Activated B cell treated with CpG ODN at 0.5 μM for 24 hours (primary cell): ENCODE results near the gene FARS2. TPM values are rescaled to one million over a fixed set of nuclear protein-coding genes. Genes with fewer than 3 reads are reported as not detected.

ENCODE experiments used
- ATAC-seq: fragments of 200-7000 bp; cut with Tn5 transposase; one replicate; pipeline ENCODE4 v1.10.0; 2021; ENCODE audit warnings: low read depth, mild to moderate bottlenecking, moderate library complexity
- CTCF ChIA-PET: fragments of 350-600 bp; sonication (Branson Sonifier 250); formaldehyde crosslinking; loops from one replicate; lab custom pipeline; 2021; ENCODE audit warnings: antibody characterized with exemption; lab: Charles Lee
- POLR2A ChIA-PET: fragments of 350-600 bp; sonication (Branson Sonifier 250); formaldehyde crosslinking; loops from one replicate; lab custom pipeline; 2021; ENCODE audit warnings: antibody characterized with exemption; lab: Charles Lee
- DNase-seq: peaks from one replicate; pipeline ENCODE4 v3.0.0; 2022
- H3K27ac Mint-ChIP-seq: one replicate; pipeline ENCODE4 v1.8.0; 2020; ENCODE audit warnings: mixed read lengths
- H3K27me3 Mint-ChIP-seq: one replicate; pipeline ENCODE4 v1.8.0; 2021; ENCODE audit warnings: mixed read lengths
- H3K36me3 Mint-ChIP-seq: one replicate; pipeline ENCODE4 v1.8.0; 2021; ENCODE audit warnings: low read depth, mixed read lengths
- H3K4me1 Mint-ChIP-seq: one replicate; pipeline ENCODE4 v1.8.0; 2021; ENCODE audit warnings: mixed read lengths
- H3K4me3 Mint-ChIP-seq: one replicate; pipeline ENCODE4 v1.8.0; 2020; ENCODE audit warnings: mild to moderate bottlenecking, mixed read lengths
- H3K9me3 Mint-ChIP-seq: one replicate; pipeline ENCODE4 v1.8.0; 2020; ENCODE audit warnings: mixed read lengths
- intact Hi-C: fragments of 100-400 bp; cut with micrococcal nuclease; formaldehyde crosslinking; loops from one replicate; pipeline ENCODE4 v1.15.1; 2024
- total RNA-seq: library from RNA; stranded (reverse); gene quantifications from 2 replicates; pipeline ENCODE4 v1.2.3, GENCODE V29; 2022
- TF ChIP-seq, protein P1 (sequence below): fragments of 200-600 bp; IDR thresholded peaks from one replicate; pipeline ENCODE4 v1.8.0; 2022; ENCODE audit warnings: antibody characterized with exemption, mild to moderate bottlenecking

FARS2 gene
- total RNA-seq, 1 donor from 2014 or later, result 32.7 TPM

DNA sequence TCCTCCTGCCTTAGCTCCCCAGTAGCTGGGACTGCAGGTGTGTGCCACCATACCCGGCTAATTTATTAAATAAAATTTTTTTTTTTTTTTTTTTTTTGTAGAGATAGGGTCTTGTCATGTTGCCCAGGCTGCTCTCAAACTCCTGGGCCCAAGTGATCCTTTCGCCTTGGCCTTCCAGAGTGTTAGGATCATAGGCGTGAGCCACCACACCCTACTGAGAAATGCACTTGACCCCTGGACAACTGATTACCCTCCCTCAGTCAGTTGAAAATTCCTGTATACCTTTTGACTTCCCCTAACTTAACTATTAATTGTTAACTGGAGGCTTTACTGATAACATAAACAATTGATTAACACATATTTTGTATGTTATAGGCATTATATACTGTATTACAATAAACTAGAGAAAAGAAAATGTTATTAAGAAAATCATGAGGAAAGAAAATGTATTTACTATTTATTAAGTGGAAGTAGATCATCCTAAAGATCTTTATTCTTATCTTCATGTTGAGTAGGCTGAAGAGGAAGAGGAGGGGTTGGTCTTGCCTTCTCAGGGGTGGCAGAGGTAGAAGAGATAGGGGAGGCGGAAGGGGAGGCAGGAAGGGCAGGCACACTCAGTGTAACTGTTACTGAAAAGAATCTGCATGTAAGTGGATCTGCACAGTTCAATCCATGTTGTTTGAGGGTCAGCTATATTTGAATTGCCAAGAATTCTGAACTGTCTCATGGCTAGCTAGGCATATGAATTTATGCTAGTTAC lies 104.3 kb downstream of the FARS2 start:
- H3K4me1 Mint-ChIP-seq, result no peaks in the 10 kb centered on the region
- DNase-seq (no peak), ATAC-seq (no peak)
- H3K4me3 Mint-ChIP-seq, result no peak overlapping the region
- H3K36me3 Mint-ChIP-seq, result peaks cover 23% of the 10 kb centered on the region
- no peaks in the 10 kb centered on the region for H3K27me3 Mint-ChIP-seq
- CTCF ChIA-PET, result no interaction called here
- intact Hi-C loops, result no loop called here
- no peaks in the 10 kb centered on the region for H3K9me3 Mint-ChIP-seq
- POLR2A ChIA-PET, result no interaction called here
- TF ChIP-seq, protein P1, sequence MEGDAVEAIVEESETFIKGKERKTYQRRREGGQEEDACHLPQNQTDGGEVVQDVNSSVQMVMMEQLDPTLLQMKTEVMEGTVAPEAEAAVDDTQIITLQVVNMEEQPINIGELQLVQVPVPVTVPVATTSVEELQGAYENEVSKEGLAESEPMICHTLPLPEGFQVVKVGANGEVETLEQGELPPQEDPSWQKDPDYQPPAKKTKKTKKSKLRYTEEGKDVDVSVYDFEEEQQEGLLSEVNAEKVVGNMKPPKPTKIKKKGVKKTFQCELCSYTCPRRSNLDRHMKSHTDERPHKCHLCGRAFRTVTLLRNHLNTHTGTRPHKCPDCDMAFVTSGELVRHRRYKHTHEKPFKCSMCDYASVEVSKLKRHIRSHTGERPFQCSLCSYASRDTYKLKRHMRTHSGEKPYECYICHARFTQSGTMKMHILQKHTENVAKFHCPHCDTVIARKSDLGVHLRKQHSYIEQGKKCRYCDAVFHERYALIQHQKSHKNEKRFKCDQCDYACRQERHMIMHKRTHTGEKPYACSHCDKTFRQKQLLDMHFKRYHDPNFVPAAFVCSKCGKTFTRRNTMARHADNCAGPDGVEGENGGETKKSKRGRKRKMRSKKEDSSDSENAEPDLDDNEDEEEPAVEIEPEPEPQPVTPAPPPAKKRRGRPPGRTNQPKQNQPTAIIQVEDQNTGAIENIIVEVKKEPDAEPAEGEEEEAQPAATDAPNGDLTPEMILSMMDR, result no peak
- H3K27ac Mint-ChIP-seq, result no peak overlapping the region

DNA sequence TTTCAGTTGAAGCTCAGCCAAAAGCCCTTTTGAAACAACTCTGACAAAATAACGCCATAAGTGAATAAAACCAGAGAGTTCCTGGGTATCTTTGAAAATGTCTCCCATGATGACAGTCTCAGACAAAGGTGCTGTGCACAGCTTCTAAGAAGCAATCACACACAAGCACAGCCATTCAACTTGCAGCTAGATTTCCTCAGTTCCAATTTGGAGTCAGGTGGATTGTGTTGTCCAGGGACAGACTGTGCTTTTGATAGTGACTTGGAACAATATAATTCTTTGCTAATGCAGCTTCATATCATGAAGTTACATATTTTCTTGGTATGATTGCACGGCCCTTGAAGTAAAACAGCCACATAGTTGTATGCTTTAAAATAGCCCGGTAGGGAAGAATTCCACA lies 105.6 kb downstream of the FARS2 start:
- H3K4me1 Mint-ChIP-seq, result no peaks in the 10 kb centered on the region
- POLR2A ChIA-PET, result no interaction called here

DNA sequence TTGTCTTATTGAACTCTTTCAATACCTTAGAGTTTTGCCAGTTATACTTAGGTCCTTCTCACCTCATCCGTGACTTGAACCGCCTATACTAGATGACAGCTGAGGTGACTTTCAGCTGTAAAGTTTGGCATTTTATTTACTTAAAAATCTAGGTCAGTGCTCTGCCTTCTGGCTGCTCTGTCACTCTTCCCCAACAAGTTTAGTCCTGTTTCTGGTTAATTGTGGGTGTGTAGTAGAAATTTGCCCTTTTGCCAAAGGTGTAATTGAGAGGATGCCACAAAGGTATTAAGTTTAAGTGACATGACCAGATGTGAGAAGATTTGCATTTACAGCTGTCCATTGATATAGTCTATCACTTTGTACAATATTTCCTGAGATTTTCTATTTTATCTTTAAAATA lies 106.2 kb downstream of the FARS2 start:
- intact Hi-C loops, result no loop called here

More for the DNA sequence above, 105.6 kb downstream of the FARS2 start:
- Mint-ChIP-seq H3K4me3 (no peak overlapping the region), H3K9me3 (no peaks in the 10 kb centered on the region), H3K36me3 (peaks cover 27% of the 10 kb centered on the region), H3K27me3 (no peaks in the 10 kb centered on the region), H3K27ac (no peak overlapping the region)
- CTCF ChIA-PET, result no interaction called here
- intact Hi-C loops, result no loop called here
- ATAC-seq, result no peak
- TF ChIP-seq, protein P1, result no peak
- DNase-seq, result no peak

DNA sequence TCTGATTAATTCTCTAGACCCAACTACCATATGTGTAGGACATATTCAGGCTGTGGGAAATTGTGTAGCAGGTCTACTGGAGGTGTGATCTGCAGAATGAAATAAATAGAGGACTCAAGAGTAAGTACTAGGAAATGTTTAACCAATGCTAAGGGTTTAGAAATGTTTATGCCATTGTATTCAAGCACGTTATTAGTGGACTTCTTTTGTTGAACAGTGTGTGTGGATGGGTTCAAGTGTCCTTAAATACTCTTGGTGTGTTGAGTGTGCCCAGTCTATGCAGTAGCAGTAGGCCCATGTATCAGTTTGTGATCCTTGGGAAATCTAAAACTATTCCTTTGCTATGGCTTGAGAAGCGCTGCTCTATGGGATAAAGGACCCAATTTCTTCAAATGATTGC lies 112.1 kb downstream of the FARS2 start:
- intact Hi-C loops, result no loop called here

More for the DNA sequence above, 106.2 kb downstream of the FARS2 start:
- Mint-ChIP-seq H3K4me3 (no peak overlapping the region), H3K27ac (no peak overlapping the region), H3K27me3 (no peaks in the 10 kb centered on the region), H3K9me3 (no peaks in the 10 kb centered on the region), H3K36me3 (peaks cover 27% of the 10 kb centered on the region), H3K4me1 (no peaks in the 10 kb centered on the region)
- no peak for ATAC-seq
- TF ChIP-seq, protein P1, result no peak
- POLR2A ChIA-PET, result no interaction called here
- CTCF ChIA-PET, result no interaction called here
- DNase-seq, result no peak

DNA sequence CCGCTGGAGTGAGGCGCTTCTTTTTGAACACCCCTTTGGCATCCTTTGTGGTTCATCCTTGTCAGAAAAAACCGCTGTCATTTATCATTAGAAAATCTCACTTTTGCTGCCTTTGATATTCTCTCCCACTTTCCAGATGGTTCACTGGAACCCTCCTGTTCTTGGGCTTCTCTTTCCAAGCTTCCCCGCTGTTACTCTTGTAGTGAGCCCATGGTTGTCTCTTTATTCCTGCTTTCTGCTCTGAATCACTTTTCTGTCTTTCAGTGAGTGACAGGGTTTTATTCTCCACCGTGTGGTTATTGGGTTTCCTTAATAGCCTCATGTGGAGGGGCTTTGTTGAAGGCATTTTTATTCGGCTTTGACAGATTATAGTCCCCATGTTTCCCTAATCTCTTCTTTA lies 117.0 kb downstream of the FARS2 start:
- Mint-ChIP-seq H3K4me1 (no peaks in the 10 kb centered on the region), H3K9me3 (no peaks in the 10 kb centered on the region), H3K4me3 (no peak overlapping the region), H3K27me3 (no peaks in the 10 kb centered on the region), H3K36me3 (peaks cover 2% of the 10 kb centered on the region), H3K27ac (no peak overlapping the region)
- ChIA-PET CTCF (no interaction called here), POLR2A (no interaction called here)
- intact Hi-C loops, result no loop called here
- ATAC-seq (no peak), DNase-seq (no peak)
- TF ChIP-seq, protein P1, result no peak

More for the DNA sequence above, 112.1 kb downstream of the FARS2 start:
- peaks cover 29% of the 10 kb centered on the region for H3K36me3 Mint-ChIP-seq
- H3K9me3 Mint-ChIP-seq, result no peaks in the 10 kb centered on the region
- ATAC-seq (no peak), DNase-seq (no peak)
- no peaks in the 10 kb centered on the region for H3K27me3 Mint-ChIP-seq
- H3K4me1 Mint-ChIP-seq, result no peaks in the 10 kb centered on the region
- CTCF ChIA-PET, result no interaction called here
- TF ChIP-seq, protein P1, result no peak
- POLR2A ChIA-PET, result no interaction called here
- no peak overlapping the region for H3K4me3 Mint-ChIP-seq
- H3K27ac Mint-ChIP-seq, result no peak overlapping the region
